GM10266 (cell line): Measurements from ENCODE around the gene CLDN7.

Source experiments
- DNase-seq: peaks from one replicate; pipeline ENCODE4 v3.0.0; 2012; ENCODE audit errors: extremely low spot score
- CTCF ChIP-seq: IDR thresholded peaks from 2 replicates; pipeline ENCODE4 v1.5.1; 2012; ENCODE audit warnings: mild to moderate bottlenecking, low read depth; ENCODE audit not compliant: control insufficient read depth, insufficient read depth; ENCODE audit errors: missing control alignments

CLDN7 gene

DNA sequence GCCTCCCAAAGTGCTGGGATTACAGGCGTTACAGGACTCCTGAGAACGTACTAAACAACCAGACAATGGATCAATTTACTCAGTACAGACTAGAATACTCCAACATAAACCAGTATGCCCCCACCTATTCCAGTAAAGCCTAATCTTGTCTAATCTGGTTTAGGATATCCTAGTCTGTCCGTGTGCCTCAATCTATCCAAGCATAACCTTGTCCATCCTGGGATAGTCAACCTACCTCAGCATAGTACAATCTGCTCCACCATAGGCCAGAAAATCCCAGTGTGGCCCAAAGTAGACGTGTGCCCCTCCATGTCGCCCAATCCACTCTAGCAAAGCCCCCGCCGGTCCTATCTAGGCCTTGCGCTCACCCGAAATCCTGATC, 28.6 kb downstream of the CLDN7 start:
- TF ChIP-seq CTCF: no peak
- no peak for DNase-seq

DNA sequence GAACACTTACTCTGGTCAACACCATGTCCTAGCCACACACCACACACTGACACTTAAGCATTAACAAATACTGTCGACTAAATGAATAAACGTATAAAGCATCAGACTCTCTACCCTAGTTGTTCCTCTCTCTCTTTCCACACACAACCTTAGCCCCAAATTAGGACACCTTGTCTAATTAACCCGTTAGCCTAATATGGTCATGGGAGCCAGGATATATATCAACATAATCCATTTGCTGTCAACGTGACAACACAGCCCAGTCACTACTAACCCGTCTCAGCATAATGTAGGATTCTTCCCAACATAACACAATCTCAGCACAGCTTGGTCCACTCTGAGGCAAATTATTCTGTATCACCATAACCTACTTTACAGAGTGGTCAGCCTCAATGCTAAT, 30.2 kb downstream of the CLDN7 start:
- TF ChIP-seq CTCF: no peak
- no peak for DNase-seq

- TF ChIP-seq CTCF: no peak
- DNase-seq: no peak
Observed at GRCh38 chr17:7229504-7229903, 32.8 kb downstream of the CLDN7 start.

- DNase-seq: no peak
Observed at GRCh38 chr17:7228920-7229319, 33.4 kb downstream of the CLDN7 start.

GRCh38 chr17:7226721-7227710, 35.3 kb downstream of the CLDN7 start:
- DNase-seq: no peak
- no peak for TF ChIP-seq CTCF

More at GRCh38 chr17:7228920-7229319, 33.4 kb downstream of the CLDN7 start:
- TF ChIP-seq CTCF: no peak

DNA sequence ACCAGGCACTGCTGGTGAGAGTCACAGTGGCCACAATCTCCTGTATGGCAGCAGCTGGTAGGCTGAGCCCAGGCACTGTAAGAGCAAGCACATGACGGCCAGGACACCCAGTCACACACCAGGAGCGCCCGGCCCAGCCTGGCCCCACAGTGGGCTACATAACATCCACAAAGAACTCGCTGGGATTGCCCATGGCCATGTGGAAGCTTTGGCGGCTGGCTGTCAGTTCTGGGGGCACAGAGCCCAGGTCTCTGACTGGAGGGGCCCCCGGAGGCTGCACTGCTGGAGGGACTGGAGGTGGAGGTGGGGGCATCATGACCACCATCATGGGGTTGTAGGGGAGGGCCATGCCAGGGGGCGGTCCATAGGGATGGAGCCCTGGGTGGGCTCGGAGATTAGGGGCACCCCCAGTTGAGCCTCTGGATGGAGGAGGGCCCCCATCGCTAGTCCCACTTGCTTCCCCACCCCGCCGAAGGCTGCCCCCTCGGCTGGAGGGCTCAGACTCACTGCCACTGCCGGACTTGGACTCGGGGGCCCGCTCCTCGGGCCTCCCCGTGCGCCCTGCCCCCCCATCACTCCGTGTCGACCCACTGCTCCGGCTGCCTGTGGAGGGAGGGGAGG, 36.5 kb downstream of the CLDN7 start:
- TF ChIP-seq CTCF: no peak
- DNase-seq: no peak

- DNase-seq: no peak
- no peak for TF ChIP-seq CTCF
Observed at GRCh38 chr17:7224661-7225111, 37.6 kb downstream of the CLDN7 start.
